Naive B cell (primary cell): ENCODE measurements around the gene ZNF827. TPM values are rescaled to one million over a fixed set of nuclear protein-coding genes. Genes with fewer than 3 reads are reported as not detected.
"Not testable (repeated sequence)": the region's sequence is repeated elsewhere in the genome, so short reads cannot be mapped to it uniquely, and the experiment has no call there.

Source experiments
- ATAC-seq, 2 donors: fragments of 150-1000 bp; cut with Tn5 transposase; 2 replicates each; pipeline ENCODE4 v1.10.0; 2021; ENCODE audit warnings: low read depth in 2 of 2, mild to moderate bottlenecking in 2 of 2, moderate library complexity in 2 of 2
- DNase-seq: peaks from one replicate; pipeline ENCODE4 v3.0.0; 2022
- H3K27ac Mint-ChIP-seq, 6 donors: one replicate each; pipeline ENCODE4 v1.8.0; 2020 to 2022; ENCODE audit warnings: mild to moderate bottlenecking in 6 of 6, mixed read lengths in 6 of 6, moderate library complexity in 5 of 6, inconsistent platforms in 2 of 6
- H3K27me3 Mint-ChIP-seq, 3 donors: one replicate each; pipeline ENCODE4 v1.8.0; 2021 to 2022; ENCODE audit warnings: mixed read lengths in 3 of 3, mild to moderate bottlenecking in 1 of 3
- H3K36me3 Mint-ChIP-seq, 2 donors: one replicate each; pipeline ENCODE4 v1.8.0; 2020 to 2022; ENCODE audit warnings: mixed read lengths in 2 of 2, inconsistent platforms in 1 of 2, mild to moderate bottlenecking in 1 of 2
- H3K4me1 Mint-ChIP-seq, 3 donors: one replicate each; pipeline ENCODE4 v1.8.0; 2020 to 2022; ENCODE audit warnings: mixed read lengths in 3 of 3, inconsistent platforms in 1 of 3, mild to moderate bottlenecking in 1 of 3, moderate library complexity in 1 of 3
- H3K4me3 Mint-ChIP-seq, 8 donors: one replicate each; pipeline ENCODE4 v1.8.0; 2020 to 2022; ENCODE audit warnings: mild to moderate bottlenecking in 8 of 8, mixed read lengths in 8 of 8, moderate library complexity in 8 of 8, inconsistent platforms in 2 of 8
- H3K9me3 Mint-ChIP-seq, 7 donors: one replicate each; pipeline ENCODE4 v1.8.0; 2020 to 2022; ENCODE audit warnings: mixed read lengths in 7 of 7, mild to moderate bottlenecking in 5 of 7, inconsistent platforms in 2 of 7, moderate library complexity in 1 of 7
- polyA plus RNA-seq, 6 donors: library from polyadenylated mRNA; unstranded; fragments of 300-500 nt; fragmentation: Illumina TruSeq; gene quantifications; one replicate each; pipeline ENCODE4 v1.2.3, GENCODE V29; 2021; ENCODE audit warnings: low read depth in 6 of 6

ZNF827 gene
- polyA plus RNA-seq, 6 donors from 2014 or later, result 2.3 to 6.2 (median 4.2) TPM

DNA sequence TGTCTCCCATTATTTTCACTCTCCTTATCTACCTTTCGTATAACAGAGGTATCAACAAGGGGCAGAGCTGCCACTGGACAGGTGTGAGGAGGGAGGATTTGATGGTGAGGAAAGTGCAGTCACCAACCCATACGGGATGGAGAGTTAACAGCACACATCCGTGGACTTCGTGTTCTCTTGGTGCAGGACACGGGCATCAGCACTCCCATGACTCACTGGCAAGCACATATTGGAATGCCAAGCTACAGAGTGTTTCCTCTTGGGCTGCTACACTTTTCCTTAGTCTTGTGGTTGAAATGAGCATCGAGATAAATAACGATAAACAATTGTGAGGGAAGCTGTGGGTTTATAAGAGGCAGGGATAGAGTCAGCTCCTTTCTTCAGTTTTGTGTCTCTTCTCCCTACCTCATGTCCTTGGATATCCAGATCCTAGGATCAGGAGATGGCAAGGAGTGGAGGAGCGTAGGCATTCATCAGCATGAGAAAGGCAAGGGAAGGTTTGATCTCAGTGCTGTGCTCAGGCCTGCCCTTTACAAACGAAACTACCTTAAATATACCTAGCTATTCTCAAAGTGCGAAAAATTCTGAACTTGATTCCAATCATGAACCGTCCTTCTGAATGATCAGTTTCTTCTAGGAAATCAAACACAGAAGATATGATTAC, 96.3 kb downstream of the ZNF827 start:
- peak overlapping the region in 1 of 6 donors; percentile 52 for H3K27ac Mint-ChIP-seq
- no peak for ATAC-seq
- H3K36me3 Mint-ChIP-seq, result peaks cover 0 to 12% of the 10 kb centered on the region in 2 donors
- no peaks in the 10 kb centered on the region for H3K27me3 Mint-ChIP-seq
- no peaks in the 10 kb centered on the region for H3K9me3 Mint-ChIP-seq
- peaks cover 10 to 15% (median 14%) of the 10 kb centered on the region in 3 donors for H3K4me1 Mint-ChIP-seq
- no peak overlapping the region for H3K4me3 Mint-ChIP-seq
- DNase-seq, result no peak

DNA sequence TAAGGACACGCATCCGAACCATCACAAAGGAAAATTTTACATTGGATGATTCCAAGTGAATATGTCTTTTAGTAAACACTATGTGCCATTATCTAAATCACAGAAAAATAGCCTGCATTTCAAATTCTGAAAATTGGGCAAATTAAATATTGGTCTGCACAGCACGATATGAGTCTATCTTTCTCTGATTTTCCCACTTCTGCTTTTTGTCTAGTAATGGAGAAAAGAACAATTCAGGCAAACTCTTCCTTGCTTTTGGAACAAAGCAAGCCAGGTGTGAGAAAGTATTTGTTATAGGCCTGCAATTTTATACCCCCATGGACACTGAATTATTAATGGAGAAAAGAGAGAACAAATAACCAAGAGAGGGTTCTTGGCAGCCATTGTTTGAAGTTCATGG, 97.8 kb downstream of the ZNF827 start:
- H3K4me1 Mint-ChIP-seq, result peaks cover 10 to 15% (median 14%) of the 10 kb centered on the region in 3 donors
- ATAC-seq, result no peak
- peaks cover 0 to 9% of the 10 kb centered on the region in 2 donors for H3K36me3 Mint-ChIP-seq
- no peaks in the 10 kb centered on the region for H3K27me3 Mint-ChIP-seq
- peak overlapping the region in 1 of 6 donors; percentile 17 for H3K27ac Mint-ChIP-seq
- H3K4me3 Mint-ChIP-seq, result no peak overlapping the region
- DNase-seq, result no peak
- H3K9me3 Mint-ChIP-seq, result no peaks in the 10 kb centered on the region

DNA sequence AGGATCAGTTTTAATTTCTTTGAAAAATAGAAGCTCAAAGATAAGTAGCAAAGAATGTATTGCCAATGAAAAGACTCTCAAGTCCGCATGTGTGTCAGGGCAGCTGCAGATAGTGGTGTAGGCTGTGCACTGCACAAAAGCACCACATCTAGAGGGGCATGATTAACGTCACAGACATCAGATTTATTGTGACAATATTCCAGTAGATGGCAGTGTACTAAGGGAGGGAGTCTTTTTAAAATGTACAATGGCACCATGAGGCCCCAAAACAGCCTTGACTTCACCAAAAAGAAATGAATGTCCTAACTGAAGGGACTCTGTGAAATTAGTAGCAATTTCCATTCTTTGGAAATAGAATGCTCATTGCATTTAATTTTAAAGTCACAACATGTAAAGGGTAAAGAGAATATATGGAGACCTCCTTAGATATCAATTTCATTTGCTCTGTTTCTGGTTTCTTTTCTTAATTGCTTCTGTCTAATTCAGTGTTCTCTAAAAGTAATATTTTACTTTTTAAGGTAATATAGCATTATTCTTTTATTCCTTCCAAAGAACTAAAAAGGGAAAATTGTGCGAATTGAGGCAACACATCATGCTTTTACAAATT, 98.4 kb downstream of the ZNF827 start:
- peak; percentile 52 to 70 for ATAC-seq
- peaks cover 10 to 15% (median 14%) of the 10 kb centered on the region in 3 donors for H3K4me1 Mint-ChIP-seq
- H3K27me3 Mint-ChIP-seq, result no peaks in the 10 kb centered on the region
- peaks cover 0 to 9% of the 10 kb centered on the region in 2 donors for H3K36me3 Mint-ChIP-seq
- H3K9me3 Mint-ChIP-seq, result no peaks in the 10 kb centered on the region
- DNase-seq, result no peak
- no peak overlapping the region for H3K4me3 Mint-ChIP-seq
- H3K27ac Mint-ChIP-seq, result peak overlapping the region in 1 of 6 donors; percentile 33

DNA sequence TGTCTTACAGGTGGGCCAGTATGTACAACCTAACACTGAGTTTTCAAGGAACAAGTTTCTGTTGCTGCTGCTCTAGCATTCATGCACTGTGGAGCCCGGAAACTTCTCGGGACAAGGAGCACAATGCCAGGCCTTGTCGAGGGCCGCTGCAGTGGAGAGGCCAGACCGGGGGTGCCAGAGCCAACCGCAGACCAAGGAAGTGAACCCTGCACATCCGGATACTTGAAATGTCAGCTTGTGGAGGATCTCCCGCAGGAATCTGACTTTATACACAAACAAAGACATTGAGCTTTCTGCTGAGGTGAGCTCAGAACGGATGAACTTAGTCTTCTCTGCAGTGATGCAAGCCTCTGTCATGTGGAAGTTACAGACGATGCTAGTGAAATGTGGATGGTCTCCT, 99.5 kb downstream of the ZNF827 start:
- H3K4me3 Mint-ChIP-seq, result peak overlapping the region in 1 of 8 donors; percentile 53
- no peak overlapping the region for H3K27ac Mint-ChIP-seq
- DNase-seq (no peak), ATAC-seq (no peak)
- no peaks in the 10 kb centered on the region for H3K27me3 Mint-ChIP-seq
- peaks cover 0 to 9% of the 10 kb centered on the region in 2 donors for H3K36me3 Mint-ChIP-seq
- H3K9me3 Mint-ChIP-seq, result no peaks in the 10 kb centered on the region
- peaks cover 9 to 13% (median 12%) of the 10 kb centered on the region in 3 donors for H3K4me1 Mint-ChIP-seq

DNA sequence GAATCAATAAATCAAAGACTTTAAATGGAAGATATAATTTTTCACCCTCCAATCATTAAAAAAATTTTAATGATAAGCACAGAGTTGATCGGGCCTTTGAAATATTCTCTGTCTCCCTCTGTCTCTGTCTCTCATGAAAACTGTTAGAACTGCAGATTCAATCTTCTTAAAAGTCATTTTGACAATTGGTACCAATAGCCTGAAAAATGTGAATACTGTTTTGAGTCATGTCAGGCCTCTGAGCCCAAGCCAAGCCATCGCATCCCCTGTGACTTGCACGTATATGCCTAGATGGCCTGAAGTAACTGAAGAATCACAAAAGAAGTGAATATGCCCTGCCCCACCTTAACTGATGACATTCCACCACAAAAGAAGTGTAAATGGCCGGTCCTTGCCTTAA, 106.2 kb downstream of the ZNF827 start:
- peaks cover 0 to 12% (median 5%) of the 10 kb centered on the region in 3 donors for H3K4me1 Mint-ChIP-seq

DNA sequence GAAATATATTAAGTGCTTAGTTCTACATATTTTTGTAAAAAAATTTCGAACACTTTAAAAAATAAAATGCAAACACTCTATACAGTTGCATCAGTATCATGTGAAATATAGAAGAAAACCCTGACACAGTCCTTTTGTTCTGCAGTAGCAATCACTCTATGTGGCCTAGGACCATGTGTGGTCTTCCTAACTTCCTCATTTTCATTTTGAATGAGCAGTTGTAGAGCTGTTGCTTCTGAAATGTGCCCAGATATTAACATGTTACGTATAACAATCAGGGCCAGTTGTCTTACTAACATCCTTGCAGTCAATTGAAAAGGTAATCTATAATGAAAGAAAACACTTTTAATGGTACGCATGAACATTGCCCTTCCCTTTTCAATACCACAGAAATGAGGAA, 107.9 kb downstream of the ZNF827 start:
- ATAC-seq, result peak; percentile 54 to 62
- Mint-ChIP-seq H3K4me1 (peaks cover 0 to 12% (median 5%) of the 10 kb centered on the region in 3 donors), H3K4me3 (peak overlapping the region in 1 of 8 donors; percentile 24), H3K36me3 (peaks cover 7 to 12% of the 10 kb centered on the region in 2 donors), H3K27ac (no peak overlapping the region), H3K27me3 (no peaks in the 10 kb centered on the region), H3K9me3 (peaks cover 0 to 2% (median 0%) of the 10 kb centered on the region in 7 donors)
- DNase-seq, result no peak

More for the DNA sequence above, 106.2 kb downstream of the ZNF827 start:
- not testable (repeated sequence) for H3K27me3 Mint-ChIP-seq, ATAC-seq, H3K9me3 Mint-ChIP-seq, H3K4me3 Mint-ChIP-seq, H3K36me3 Mint-ChIP-seq, DNase-seq
- peak overlapping the region in 1 of 6 donors; percentile 10 for H3K27ac Mint-ChIP-seq

DNA sequence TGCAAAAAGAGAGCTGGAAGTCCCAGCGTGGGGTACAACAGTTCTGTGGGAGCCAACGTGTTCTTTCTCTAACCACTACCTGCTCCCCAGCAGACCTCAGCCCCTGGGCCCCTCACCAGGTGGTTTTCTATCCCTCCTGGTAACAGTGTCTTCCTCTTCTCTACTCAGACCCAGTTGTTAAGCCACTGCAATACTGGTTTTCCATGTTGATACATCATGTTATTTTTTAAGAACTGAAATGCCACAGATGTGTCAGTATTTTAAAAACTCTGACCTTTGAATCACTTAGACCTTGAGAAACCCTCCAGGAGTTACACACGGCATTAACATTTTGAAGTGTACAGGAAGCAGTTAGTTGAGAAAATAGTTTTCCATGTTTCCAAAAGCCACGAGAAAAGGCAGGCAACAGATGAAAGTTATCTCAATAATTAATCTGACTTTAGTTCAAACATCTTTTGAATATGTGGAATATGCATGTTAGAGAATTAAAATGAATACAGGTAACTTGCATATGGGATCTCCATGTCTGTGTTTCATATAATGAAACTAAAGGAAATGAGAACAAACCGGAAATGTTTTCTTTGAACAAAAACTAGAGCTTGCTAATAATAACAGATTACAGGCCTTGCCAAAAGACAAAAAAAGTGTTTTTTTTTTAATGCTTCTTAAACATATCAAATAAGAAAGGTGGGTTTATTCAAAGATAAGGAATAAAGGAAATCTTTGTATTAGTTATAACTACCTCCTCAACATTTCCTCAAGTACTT, 108.8 kb downstream of the ZNF827 start:
- H3K4me3 Mint-ChIP-seq, result peak overlapping the region in 4 of 8 donors; percentile 9 to 57 (median 39)
- H3K27ac Mint-ChIP-seq, result peak overlapping the region in 4 of 6 donors; percentile 20 to 84 (median 53)
- H3K36me3 Mint-ChIP-seq, result peaks cover 12 to 21% of the 10 kb centered on the region in 2 donors
- no peak for DNase-seq
- H3K4me1 Mint-ChIP-seq, result peaks cover 1 to 12% (median 5%) of the 10 kb centered on the region in 3 donors
- peaks cover 0 to 2% (median 0%) of the 10 kb centered on the region in 7 donors for H3K9me3 Mint-ChIP-seq
- no peaks in the 10 kb centered on the region for H3K27me3 Mint-ChIP-seq
- no peak for ATAC-seq

DNA sequence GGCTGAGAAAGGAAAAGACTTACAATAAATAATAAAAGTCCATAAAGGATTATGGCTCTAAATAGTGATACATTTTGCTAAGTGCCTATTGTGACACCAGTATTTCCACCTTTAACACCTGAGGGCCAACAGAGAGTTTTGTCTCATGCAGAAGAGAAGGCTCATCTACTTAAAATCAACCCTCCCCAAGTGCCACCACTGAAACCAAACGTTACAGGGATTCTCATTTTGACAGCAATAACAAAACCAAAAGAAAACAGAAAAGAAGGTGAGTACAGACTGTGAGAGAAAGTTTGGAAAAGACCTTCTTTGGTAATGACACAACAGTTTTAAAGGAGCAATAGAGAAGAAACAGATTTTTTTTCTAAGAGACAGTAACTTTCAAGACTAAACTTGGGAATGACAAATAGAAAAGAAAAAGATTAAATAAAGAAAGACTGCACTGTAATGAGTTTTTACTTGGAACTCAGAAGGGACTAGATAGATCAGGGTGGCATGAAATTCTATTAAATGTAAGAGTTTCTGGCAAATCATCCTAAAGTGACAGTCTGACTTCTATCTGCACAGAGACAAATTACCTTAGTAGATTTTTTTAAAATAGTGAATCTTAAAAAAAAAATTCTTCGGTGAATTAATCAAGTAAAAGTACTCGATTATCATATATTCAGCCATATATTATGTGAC, 109.7 kb downstream of the ZNF827 start:
- Mint-ChIP-seq H3K4me1 (peaks cover 3 to 12% (median 5%) of the 10 kb centered on the region in 3 donors), H3K4me3 (peak overlapping the region in 1 of 8 donors; percentile 43), H3K36me3 (peaks cover 12 to 25% of the 10 kb centered on the region in 2 donors), H3K27ac (peak overlapping the region in 1 of 6 donors; percentile 84), H3K9me3 (peaks cover 0 to 2% (median 0%) of the 10 kb centered on the region in 7 donors), H3K27me3 (no peaks in the 10 kb centered on the region)
- ATAC-seq, result no peak
- DNase-seq, result no peak

DNA sequence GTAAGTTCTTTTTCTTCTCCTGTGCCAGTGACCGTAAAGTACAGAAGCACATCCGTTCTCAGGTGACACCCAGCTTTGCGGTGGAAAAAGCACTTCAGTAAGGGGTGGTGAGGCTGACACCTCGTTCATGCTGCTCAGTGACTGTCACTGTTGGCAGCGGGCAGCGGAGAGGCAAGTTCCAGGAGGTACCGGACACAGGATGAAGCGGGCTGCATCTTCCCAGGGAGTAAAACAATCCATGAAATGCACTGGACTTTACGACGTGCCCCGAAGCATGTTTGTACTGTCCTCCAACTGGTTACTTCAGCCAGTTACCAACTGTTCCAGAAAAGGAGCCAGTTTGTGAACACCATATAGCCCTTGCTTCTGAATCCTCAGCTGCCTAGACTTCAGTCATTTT, 110.7 kb downstream of the ZNF827 start:
- ATAC-seq, result no peak
- Mint-ChIP-seq H3K9me3 (peaks cover 0 to 2% (median 0%) of the 10 kb centered on the region in 7 donors), H3K36me3 (peaks cover 12 to 20% of the 10 kb centered on the region in 2 donors), H3K4me1 (peaks cover under 1 to 12% (median 3%) of the 10 kb centered on the region in 3 donors), H3K4me3 (no peak overlapping the region), H3K27ac (no peak overlapping the region), H3K27me3 (no peaks in the 10 kb centered on the region)
- DNase-seq, result no peak

DNA sequence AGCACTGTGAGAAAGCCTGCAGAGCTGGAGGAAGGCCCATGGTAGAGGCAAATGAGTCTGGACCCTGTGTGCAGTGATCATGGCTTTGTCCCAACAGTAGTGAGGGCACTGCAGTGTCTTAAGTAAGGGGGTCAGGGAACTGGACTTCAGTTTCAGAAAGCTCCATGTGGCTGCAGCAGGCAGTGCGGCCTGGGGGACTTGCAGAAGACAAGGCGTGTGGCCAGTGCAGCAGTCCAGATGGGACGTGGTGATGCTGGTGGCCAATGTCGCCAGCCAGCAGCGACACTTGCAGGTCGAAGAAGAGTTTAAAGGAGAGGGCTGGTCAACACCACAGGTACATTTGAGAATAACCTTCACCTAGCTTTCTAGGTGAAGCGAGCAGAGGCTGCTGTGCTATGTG, 113.4 kb downstream of the ZNF827 start:
- H3K27me3 Mint-ChIP-seq, result no peaks in the 10 kb centered on the region
- no peak overlapping the region for H3K4me3 Mint-ChIP-seq
- H3K27ac Mint-ChIP-seq, result peak overlapping the region in 1 of 6 donors; percentile 17
- H3K36me3 Mint-ChIP-seq, result peaks cover 12 to 24% of the 10 kb centered on the region in 2 donors
- peaks cover 0 to 2% (median 0%) of the 10 kb centered on the region in 7 donors for H3K9me3 Mint-ChIP-seq
- H3K4me1 Mint-ChIP-seq, result peaks cover 3 to 5% (median 4%) of the 10 kb centered on the region in 3 donors
- ATAC-seq (no peak), DNase-seq (no peak)

DNA sequence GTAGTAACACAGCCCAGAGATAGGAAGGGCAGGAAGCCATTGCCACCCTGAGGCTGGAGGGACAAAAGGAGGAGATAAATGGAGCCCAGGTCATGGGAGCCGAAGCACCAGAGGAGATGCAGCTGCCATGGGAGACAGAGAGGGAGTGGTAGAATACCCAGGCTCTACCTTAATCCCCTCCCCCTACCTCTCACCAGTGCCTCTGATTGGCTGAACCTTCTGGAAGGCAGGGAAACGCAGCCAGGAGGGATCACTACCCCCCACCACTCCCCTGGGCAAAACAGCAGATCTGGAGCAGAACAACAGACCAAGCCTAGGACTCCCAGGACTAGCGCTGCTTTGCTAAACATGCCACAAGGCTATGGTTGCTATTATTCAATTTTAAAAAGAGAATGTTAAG, 114.2 kb downstream of the ZNF827 start:
- H3K9me3 Mint-ChIP-seq, result no peaks in the 10 kb centered on the region
- peaks cover 19 to 24% of the 10 kb centered on the region in 2 donors for H3K36me3 Mint-ChIP-seq
- DNase-seq (no peak), ATAC-seq (no peak)
- no peak overlapping the region for H3K27ac Mint-ChIP-seq
- no peaks in the 10 kb centered on the region for H3K27me3 Mint-ChIP-seq
- no peak overlapping the region for H3K4me3 Mint-ChIP-seq
- peaks cover 2 to 9% (median 7%) of the 10 kb centered on the region in 3 donors for H3K4me1 Mint-ChIP-seq

DNA sequence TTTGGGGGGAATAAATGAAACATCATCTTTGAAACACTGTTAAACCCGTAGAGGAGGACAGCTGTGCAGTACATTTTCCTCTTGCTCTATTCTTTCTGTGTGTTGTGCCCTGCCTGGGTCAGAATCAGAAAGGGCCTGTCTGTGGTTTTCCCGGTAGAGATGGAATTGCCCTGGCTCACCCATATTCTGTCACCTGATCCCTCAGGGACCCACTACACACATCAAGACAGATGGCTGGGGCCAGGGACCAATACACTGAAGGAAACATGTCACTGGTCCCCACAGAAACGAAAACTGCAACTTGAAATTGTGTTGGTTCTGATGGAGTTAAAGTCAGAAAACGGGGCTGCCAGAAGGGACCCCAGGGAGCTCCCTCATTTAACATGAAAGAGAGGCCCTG, 114.9 kb downstream of the ZNF827 start:
- no peak for DNase-seq
- Mint-ChIP-seq H3K27me3 (no peaks in the 10 kb centered on the region), H3K4me3 (no peak overlapping the region), H3K27ac (peak overlapping the region in 2 of 6 donors; percentile 21 to 44), H3K9me3 (no peaks in the 10 kb centered on the region), H3K4me1 (peaks cover 0 to 9% (median 7%) of the 10 kb centered on the region in 3 donors), H3K36me3 (peaks cover 23 to 24% of the 10 kb centered on the region in 2 donors)
- ATAC-seq, result no peak

DNA sequence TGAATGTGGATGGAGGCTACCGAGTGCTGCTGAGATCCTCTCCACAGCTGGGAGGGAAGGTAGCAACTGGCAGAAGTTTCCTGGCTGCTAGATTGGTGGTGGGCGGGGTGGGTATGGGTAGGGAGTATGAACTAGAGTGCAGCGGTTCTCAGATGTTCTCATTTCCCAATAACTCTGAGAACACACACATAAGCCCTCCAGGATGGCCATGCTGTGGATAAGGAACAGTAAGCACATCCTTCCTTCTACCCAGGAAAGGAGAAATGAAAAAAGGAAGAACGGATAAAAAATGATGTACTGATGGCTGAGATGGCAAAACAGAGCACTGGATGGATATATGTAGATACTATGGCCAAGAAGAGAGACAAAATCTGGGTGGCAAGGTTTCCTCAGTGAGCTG, 116.0 kb downstream of the ZNF827 start:
- no peaks in the 10 kb centered on the region for H3K27me3 Mint-ChIP-seq
- peaks cover 0 to 9% (median 7%) of the 10 kb centered on the region in 3 donors for H3K4me1 Mint-ChIP-seq
- no peak overlapping the region for H3K4me3 Mint-ChIP-seq
- H3K27ac Mint-ChIP-seq, result no peak overlapping the region
- ATAC-seq, result no peak
- no peaks in the 10 kb centered on the region for H3K9me3 Mint-ChIP-seq
- DNase-seq, result no peak
- H3K36me3 Mint-ChIP-seq, result peaks cover 23 to 27% of the 10 kb centered on the region in 2 donors
